Measurements from ENCODE around the gene PRR15.

PRR15 gene

GRCh38 chr7:29569648-29570047 is 6.0 kb downstream of the PRR15 start:
- no peak for DNase-seq (ENCODE audit: low read depth)

GRCh38 chr7:29572558-29572957 is 8.9 kb downstream of the PRR15 start:
- DNase-seq (ENCODE audit: low read depth) = no peak

GRCh38 chr7:29573567-29573966 is 9.9 kb downstream of the PRR15 start:
- no peak for DNase-seq (ENCODE audit: low read depth)

GRCh38 chr7:29574659-29575058 is 11.0 kb downstream of the PRR15 start:
- DNase-seq (ENCODE audit: low read depth) = no peak

GRCh38 chr7:29587195-29587808 is 23.7 kb downstream of the PRR15 start:
- no peak for DNase-seq (ENCODE audit: low read depth)

- no peak for DNase-seq (ENCODE audit: low read depth)
These were observed 24.6 kb downstream of the PRR15 start for GRCh38 chr7:29588212-29588611.

GRCh38 chr7:29588900-29589696 is 25.5 kb downstream of the PRR15 start:
- no peak for DNase-seq (ENCODE audit: low read depth)

- DNase-seq (ENCODE audit: low read depth) = no peak
These were observed 29.2 kb downstream of the PRR15 start for GRCh38 chr7:29592866-29593265.

GRCh38 chr7:29593459-29593858 is 29.8 kb downstream of the PRR15 start:
- DNase-seq (ENCODE audit: low read depth) = no peak

- no peak for DNase-seq (ENCODE audit: low read depth)
These were observed 33.1 kb downstream of the PRR15 start for GRCh38 chr7:29596593-29597178.

GRCh38 chr7:29597266-29597665 is 33.6 kb downstream of the PRR15 start:
- DNase-seq (ENCODE audit: low read depth) = no peak

GRCh38 chr7:29598137-29598536 is 34.5 kb downstream of the PRR15 start:
- DNase-seq (ENCODE audit: low read depth) = no peak

GRCh38 chr7:29598613-29599012 is 35.0 kb downstream of the PRR15 start:
- DNase-seq (ENCODE audit: low read depth) = no peak

GRCh38 chr7:29599026-29599425 is 35.4 kb downstream of the PRR15 start:
- DNase-seq (ENCODE audit: low read depth) = no peak

GRCh38 chr7:29600661-29601060 is 37.0 kb downstream of the PRR15 start:
- no peak for DNase-seq (ENCODE audit: low read depth)

- DNase-seq (ENCODE audit: low read depth) = no peak
These were observed 40.4 kb downstream of the PRR15 start for GRCh38 chr7:29604052-29604451.

- DNase-seq (ENCODE audit: low read depth) = no peak
These were observed 41.1 kb downstream of the PRR15 start for GRCh38 chr7:29604702-29605101.

GRCh38 chr7:29605671-29606070 is 42.0 kb downstream of the PRR15 start:
- no peak for DNase-seq (ENCODE audit: low read depth)

- DNase-seq (ENCODE audit: low read depth) = peak; percentile 79
These were observed 42.7 kb downstream of the PRR15 start for GRCh38 chr7:29606287-29606721.

GRCh38 chr7:29606830-29607229 is 43.2 kb downstream of the PRR15 start:
- DNase-seq (ENCODE audit: low read depth) = no peak

GRCh38 chr7:29607259-29607658 is 43.6 kb downstream of the PRR15 start:
- DNase-seq (ENCODE audit: low read depth) = no peak

GRCh38 chr7:29607889-29608288 is 44.3 kb downstream of the PRR15 start:
- DNase-seq (ENCODE audit: low read depth) = no peak

Measured in fibroblast of the conjunctiva (primary cell).